CD14-positive monocyte (primary cell): ENCODE measurements around the gene ACTG1. TPM values are rescaled to one million over a fixed set of nuclear protein-coding genes. Genes with fewer than 3 reads are reported as not detected.

Experiments used
- DNase-seq, 3 donors: peaks; one replicate each; pipeline ENCODE4 v3.0.0-alpha.2; 2011 to 2022
- H2AFZ ChIP-seq: 2 replicates; pipeline ENCODE4 v1.6.0; 2012; ENCODE audit warnings: mild to moderate bottlenecking, low read depth, low read length, inconsistent platforms; ENCODE audit not compliant: insufficient read depth, poor library complexity, severe bottlenecking
- H3K27ac ChIP-seq, 2 donors: 1 replicate in 1 of 2; 2 replicates in 1 of 2; pipeline ENCODE4 v1.5.1; 2012 to 2013; ENCODE audit warnings: low read length in 2 of 2, control low read depth in 1 of 2, inconsistent platforms in 1 of 2, low read depth in 1 of 2, mild to moderate bottlenecking in 1 of 2
- H3K27me3 ChIP-seq, 2 donors: one replicate each; pipeline versions ENCODE4 v1.6.0 to v1.6.1; 2011 to 2013; ENCODE audit warnings: low read length in 2 of 2; ENCODE audit not compliant: control insufficient read depth in 2 of 2, insufficient read depth in 2 of 2
- H3K36me3 ChIP-seq, 2 donors: replicated peaks in 1 of 2; 1 replicate in 1 of 2; 2 replicates in 1 of 2; pipeline versions ENCODE4 v1.5.1 to v1.6.1; 2012 to 2013; ENCODE audit warnings: low read length in 2 of 2, control low read depth in 1 of 2, inconsistent platforms in 1 of 2, mild to moderate bottlenecking in 1 of 2; ENCODE audit not compliant: insufficient read depth in 2 of 2, control insufficient read depth in 1 of 2
- H3K4me1 ChIP-seq, 2 donors: 1 replicate in 1 of 2; 2 replicates in 1 of 2; pipeline versions ENCODE4 v1.5.1 to v1.6.1; 2012 to 2013; ENCODE audit warnings: low read length in 2 of 2, control low read depth in 1 of 2, inconsistent platforms in 1 of 2, mild to moderate bottlenecking in 1 of 2, moderate library complexity in 1 of 2; ENCODE audit not compliant: insufficient read depth in 2 of 2, control insufficient read depth in 1 of 2
- H3K4me2 ChIP-seq: replicated peaks from 2 replicates; pipeline ENCODE3; 2012; ENCODE audit warnings: low read length, moderate library complexity, mild to moderate bottlenecking; ENCODE audit not compliant: poor library complexity, severe bottlenecking; ENCODE audit errors: extremely low read depth
- H3K4me3 ChIP-seq, 3 experiments: fragments of 200-600 bp in 1 of 3; sonication (generic) in 1 of 3; replicated peaks in 1 of 3; 1 replicate in 2 of 3; 2 replicates in 1 of 3; pipeline ENCODE4 v1.5.1; 2011 to 2013; ENCODE audit warnings: low read length in 3 of 3, mild to moderate bottlenecking in 3 of 3, control low read depth in 2 of 3, low read depth in 2 of 3, inconsistent platforms in 1 of 3, moderate library complexity in 1 of 3
- H3K79me2 ChIP-seq: 2 replicates; pipeline ENCODE4 v1.6.0; 2012; ENCODE audit warnings: mild to moderate bottlenecking, control low read depth, inconsistent platforms, low read length, moderate library complexity; ENCODE audit not compliant: insufficient read depth
- H3K9ac ChIP-seq: 2 replicates; pipeline ENCODE4 v1.6.0; 2017; ENCODE audit warnings: low read length, mild to moderate bottlenecking; ENCODE audit not compliant: insufficient read depth, poor library complexity, severe bottlenecking
- H3K9me3 ChIP-seq, 2 donors: replicated peaks in 1 of 2; 1 replicate in 1 of 2; 2 replicates in 1 of 2; pipeline versions ENCODE4 v1.5.1 to v1.6.1; 2012 to 2013; ENCODE audit warnings: low read length in 2 of 2, control low read depth in 1 of 2; ENCODE audit not compliant: control insufficient read depth in 1 of 2, insufficient read depth in 1 of 2
- H4K20me1 ChIP-seq: 2 replicates; pipeline ENCODE4 v1.6.0; 2012; ENCODE audit warnings: mild to moderate bottlenecking, low read length, control low read depth, moderate library complexity; ENCODE audit not compliant: insufficient read depth
- H3K27ac Mint-ChIP-seq, 7 donors: one replicate each; pipeline ENCODE4 v1.8.0; 2020; ENCODE audit warnings: mild to moderate bottlenecking in 7 of 7, mixed read lengths in 7 of 7, moderate library complexity in 6 of 7, inconsistent platforms in 2 of 7
- H3K27me3 Mint-ChIP-seq, 3 donors: one replicate each; pipeline ENCODE4 v1.8.0; 2021 to 2022; ENCODE audit warnings: low read depth in 3 of 3, mild to moderate bottlenecking in 3 of 3, mixed read lengths in 3 of 3, moderate library complexity in 3 of 3, inconsistent platforms in 1 of 3
- H3K36me3 Mint-ChIP-seq, 2 donors: one replicate each; pipeline ENCODE4 v1.8.0; 2020; ENCODE audit warnings: mixed read lengths in 2 of 2, inconsistent platforms in 1 of 2, mild to moderate bottlenecking in 1 of 2
- H3K4me1 Mint-ChIP-seq: one replicate; pipeline ENCODE4 v1.8.0; 2020; ENCODE audit warnings: mild to moderate bottlenecking, mixed read lengths
- H3K4me3 Mint-ChIP-seq, 2 donors: one replicate each; pipeline ENCODE4 v1.8.0; 2020; ENCODE audit warnings: mild to moderate bottlenecking in 2 of 2, mixed read lengths in 2 of 2, moderate library complexity in 1 of 2
- H3K9me3 Mint-ChIP-seq, 7 donors: one replicate each; pipeline ENCODE4 v1.8.0; 2020 to 2022; ENCODE audit warnings: mixed read lengths in 7 of 7, mild to moderate bottlenecking in 6 of 7, moderate library complexity in 6 of 7, inconsistent platforms in 2 of 7
- WGBS: methylation state at CpG from one replicate; pipeline ENCODE4 v1.1.5; 2013; ENCODE audit warnings: missing lambda C conversion rate; ENCODE audit not compliant: insufficient coverage; 5-methylcytosine and 5-hydroxymethylcytosine counted together
- intact Hi-C, 2 donors: fragments of 100-400 bp; cut with micrococcal nuclease; formaldehyde crosslinking; loops; one replicate each; pipeline versions ENCODE4 v1.15.0 to v1.15.1; 2023
- polyA plus RNA-seq, 3 donors: library from polyadenylated mRNA; depleted of rRNA in 1 of 3; unstranded in 2 of 3; stranded (reverse) in 1 of 3; fragments of 300-500 nt in 2 of 3; fragments of >200 nt in 1 of 3; fragmentation: Illumina TruSeq in 2 of 3; gene quantifications; 1 replicate in 2 of 3; 2 replicates in 1 of 3; pipeline ENCODE4 v1.2.3, GENCODE V29; 2012 to 2021
- TF ChIP-seq, protein P1 (sequence below): fragments of 200-600 bp; IDR thresholded peaks from one replicate; pipeline ENCODE4 v1.8.0; 2022; ENCODE audit warnings: antibody characterized with exemption, mild to moderate bottlenecking

ACTG1 gene
- polyA plus RNA-seq, 3 donors = 1,133 to 3,195 (median 1,620) TPM

DNA sequence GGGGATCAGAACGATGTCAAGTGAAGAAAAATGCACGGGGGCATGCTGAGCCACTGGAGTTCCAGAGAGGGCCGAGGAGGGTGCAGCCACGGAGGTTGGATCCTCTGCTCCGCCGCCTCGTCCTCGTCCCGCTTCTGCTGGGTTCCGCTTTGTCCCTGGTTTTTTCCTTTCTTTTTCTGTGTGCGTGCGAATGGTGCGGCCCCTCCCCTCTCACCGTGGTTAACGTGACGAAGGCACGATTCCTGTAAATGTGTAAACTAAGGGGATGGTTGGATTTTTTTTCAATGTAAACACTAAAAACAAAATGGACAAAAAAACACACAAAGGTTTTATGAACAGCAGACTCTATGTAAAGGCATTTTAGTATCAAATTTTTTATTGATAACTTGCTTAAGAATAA is 46.7 kb downstream of the ACTG1 start:
- H3K9ac ChIP-seq = no peak overlapping the region
- no peak overlapping the region for H3K4me2 ChIP-seq
- H3K36me3 Mint-ChIP-seq = peaks cover 5 to 39% of the 10 kb centered on the region in 2 donors
- H2AFZ ChIP-seq = no peak overlapping the region
- no peak overlapping the region for H3K27ac ChIP-seq
- no peak for DNase-seq
- no peaks in the 10 kb centered on the region for H3K79me2 ChIP-seq
- intact Hi-C loops = no loop called here
- H3K36me3 ChIP-seq = peaks cover 0 to 9% of the 10 kb centered on the region in 2 donors
- H3K4me1 ChIP-seq = peaks cover 12 to 14% of the 10 kb centered on the region in 2 donors
- H3K9me3 Mint-ChIP-seq = no peaks in the 10 kb centered on the region
- peaks cover 5% of the 10 kb centered on the region for H3K4me1 Mint-ChIP-seq
- TF ChIP-seq, protein P1, sequence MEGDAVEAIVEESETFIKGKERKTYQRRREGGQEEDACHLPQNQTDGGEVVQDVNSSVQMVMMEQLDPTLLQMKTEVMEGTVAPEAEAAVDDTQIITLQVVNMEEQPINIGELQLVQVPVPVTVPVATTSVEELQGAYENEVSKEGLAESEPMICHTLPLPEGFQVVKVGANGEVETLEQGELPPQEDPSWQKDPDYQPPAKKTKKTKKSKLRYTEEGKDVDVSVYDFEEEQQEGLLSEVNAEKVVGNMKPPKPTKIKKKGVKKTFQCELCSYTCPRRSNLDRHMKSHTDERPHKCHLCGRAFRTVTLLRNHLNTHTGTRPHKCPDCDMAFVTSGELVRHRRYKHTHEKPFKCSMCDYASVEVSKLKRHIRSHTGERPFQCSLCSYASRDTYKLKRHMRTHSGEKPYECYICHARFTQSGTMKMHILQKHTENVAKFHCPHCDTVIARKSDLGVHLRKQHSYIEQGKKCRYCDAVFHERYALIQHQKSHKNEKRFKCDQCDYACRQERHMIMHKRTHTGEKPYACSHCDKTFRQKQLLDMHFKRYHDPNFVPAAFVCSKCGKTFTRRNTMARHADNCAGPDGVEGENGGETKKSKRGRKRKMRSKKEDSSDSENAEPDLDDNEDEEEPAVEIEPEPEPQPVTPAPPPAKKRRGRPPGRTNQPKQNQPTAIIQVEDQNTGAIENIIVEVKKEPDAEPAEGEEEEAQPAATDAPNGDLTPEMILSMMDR = no peak
- H3K9me3 ChIP-seq = no peaks in the 10 kb centered on the region
- no peak overlapping the region for H3K4me3 Mint-ChIP-seq
- H3K27me3 ChIP-seq = no peaks in the 10 kb centered on the region
- H3K27ac Mint-ChIP-seq = no peak overlapping the region
- no peak overlapping the region for H3K4me3 ChIP-seq
- 96% methylated on average over 8 of the region's 17 CpGs for WGBS
- peaks cover 0 to 2% (median under 1%) of the 10 kb centered on the region in 3 donors for H3K27me3 Mint-ChIP-seq
- H4K20me1 ChIP-seq = no peaks in the 10 kb centered on the region

DNA sequence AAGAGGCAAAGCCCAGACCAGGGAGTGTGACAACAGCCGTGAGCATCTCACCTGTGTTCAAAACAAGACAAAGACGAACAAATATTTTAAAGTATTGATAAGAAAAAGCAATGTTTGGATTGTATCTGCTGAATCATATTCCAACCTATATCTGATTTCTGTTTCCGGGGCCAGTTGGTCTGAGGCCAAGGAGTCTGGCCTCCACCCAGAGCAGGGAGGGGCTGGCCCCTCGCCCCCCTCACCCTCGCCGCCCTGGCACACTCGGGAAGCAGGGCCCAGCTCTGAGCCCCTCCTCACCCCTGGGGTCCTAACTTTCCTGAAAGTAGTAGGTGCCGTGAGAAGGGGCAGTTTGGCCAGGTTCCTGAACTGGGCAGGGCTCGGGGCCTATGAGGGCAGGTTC is 48.0 kb downstream of the ACTG1 start:
- H3K27me3 Mint-ChIP-seq = no peaks in the 10 kb centered on the region
- Histone ChIP-seq H3K4me3 (no peak overlapping the region), H3K27ac (no peak overlapping the region), H3K9me3 (no peaks in the 10 kb centered on the region), H4K20me1 (no peaks in the 10 kb centered on the region), H3K4me2 (no peak overlapping the region), H3K79me2 (no peaks in the 10 kb centered on the region), H3K9ac (no peak overlapping the region), H3K27me3 (no peaks in the 10 kb centered on the region), H3K4me1 (peaks cover 22 to 25% of the 10 kb centered on the region in 2 donors), H3K36me3 (peaks cover 0 to 9% of the 10 kb centered on the region in 2 donors), H2AFZ (no peak overlapping the region)
- no peak overlapping the region for H3K4me3 Mint-ChIP-seq
- intact Hi-C loops = no loop called here
- no peaks in the 10 kb centered on the region for H3K9me3 Mint-ChIP-seq
- DNase-seq = no peak
- H3K27ac Mint-ChIP-seq = no peak overlapping the region
- TF ChIP-seq, protein P1 = no peak
- peaks cover 5 to 39% of the 10 kb centered on the region in 2 donors for H3K36me3 Mint-ChIP-seq
- peaks cover 8% of the 10 kb centered on the region for H3K4me1 Mint-ChIP-seq
- WGBS = 88% methylated on average over 4 of the region's 9 CpGs
